Retinal pigment epithelial cell (primary cell): ENCODE measurements around the gene MCL1.

ENCODE experiments used
- DNase-seq: peaks from one replicate; pipeline ENCODE4 v3.0.0-alpha.2; 2010; ENCODE audit warnings: low read depth
- H3K4me3 ChIP-seq: 2 replicates; pipeline ENCODE4 v1.5.1; 2011; ENCODE audit warnings: mild to moderate bottlenecking, low read length, control low read depth, moderate library complexity
- TF ChIP-seq, protein P1 (sequence below): conservative IDR thresholded peaks from 2 replicates; pipeline ENCODE4 v1.5.1; 2011; ENCODE audit warnings: low read depth, low read length, control low read depth, inconsistent platforms

MCL1 gene

DNA sequence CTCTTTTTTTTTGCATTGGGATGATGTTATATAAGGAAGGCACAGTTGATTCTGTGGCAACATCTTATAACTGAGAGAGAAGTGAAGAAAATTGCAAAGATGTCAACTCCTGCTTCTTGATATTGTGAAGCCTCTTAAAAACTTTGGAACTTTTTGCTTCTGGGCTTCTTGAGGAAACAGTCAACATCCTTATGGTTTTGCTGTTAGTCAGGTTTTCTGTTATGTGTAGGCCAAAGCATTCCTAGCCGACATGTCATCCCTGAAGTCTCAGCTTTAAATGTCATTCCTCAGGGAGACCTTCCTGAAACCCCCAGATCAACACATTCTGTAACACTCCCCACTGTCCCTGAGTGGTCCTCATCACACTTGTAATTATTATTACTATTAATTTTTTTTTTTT, 51.2 kb downstream of the MCL1 start:
- no peak for DNase-seq
- TF ChIP-seq, protein P1, sequence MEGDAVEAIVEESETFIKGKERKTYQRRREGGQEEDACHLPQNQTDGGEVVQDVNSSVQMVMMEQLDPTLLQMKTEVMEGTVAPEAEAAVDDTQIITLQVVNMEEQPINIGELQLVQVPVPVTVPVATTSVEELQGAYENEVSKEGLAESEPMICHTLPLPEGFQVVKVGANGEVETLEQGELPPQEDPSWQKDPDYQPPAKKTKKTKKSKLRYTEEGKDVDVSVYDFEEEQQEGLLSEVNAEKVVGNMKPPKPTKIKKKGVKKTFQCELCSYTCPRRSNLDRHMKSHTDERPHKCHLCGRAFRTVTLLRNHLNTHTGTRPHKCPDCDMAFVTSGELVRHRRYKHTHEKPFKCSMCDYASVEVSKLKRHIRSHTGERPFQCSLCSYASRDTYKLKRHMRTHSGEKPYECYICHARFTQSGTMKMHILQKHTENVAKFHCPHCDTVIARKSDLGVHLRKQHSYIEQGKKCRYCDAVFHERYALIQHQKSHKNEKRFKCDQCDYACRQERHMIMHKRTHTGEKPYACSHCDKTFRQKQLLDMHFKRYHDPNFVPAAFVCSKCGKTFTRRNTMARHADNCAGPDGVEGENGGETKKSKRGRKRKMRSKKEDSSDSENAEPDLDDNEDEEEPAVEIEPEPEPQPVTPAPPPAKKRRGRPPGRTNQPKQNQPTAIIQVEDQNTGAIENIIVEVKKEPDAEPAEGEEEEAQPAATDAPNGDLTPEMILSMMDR = no peak
- H3K4me3 ChIP-seq = no peak overlapping the region

DNA sequence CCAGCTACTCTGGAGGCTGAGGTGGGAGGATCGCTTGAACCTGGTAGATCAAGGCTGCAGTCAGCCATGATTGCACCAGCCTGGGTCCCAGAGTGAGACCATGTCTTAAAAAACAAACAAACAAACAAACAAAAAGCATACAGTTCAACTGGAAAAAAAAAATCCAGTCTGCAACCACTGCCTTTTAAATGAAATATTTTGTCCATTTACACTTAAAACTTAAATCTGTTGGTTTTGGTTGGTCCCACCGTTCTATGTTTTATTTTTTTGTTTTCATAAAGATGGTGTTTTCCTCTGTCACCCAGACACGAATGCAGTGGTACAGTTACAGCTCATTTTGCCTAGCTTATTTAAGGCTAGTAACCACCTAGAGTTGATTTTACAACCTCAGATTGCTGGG, 54.1 kb downstream of the MCL1 start:
- no peak for DNase-seq
- TF ChIP-seq, protein P1 = no peak
- no peak overlapping the region for H3K4me3 ChIP-seq
